Ammon's horn (tissue), 1 donor: ENCODE data around the gene GIMAP8.
"Not testable (repeated sequence)": the region's sequence is repeated elsewhere in the genome, so short reads cannot be mapped to it uniquely, and the experiment has no call there.

Experiments
- DNase-seq: peaks from one replicate; pipeline ENCODE4 v3.0.0-alpha.2; 2016; ENCODE audit warnings: low spot score

The GIMAP8 gene

DNA sequence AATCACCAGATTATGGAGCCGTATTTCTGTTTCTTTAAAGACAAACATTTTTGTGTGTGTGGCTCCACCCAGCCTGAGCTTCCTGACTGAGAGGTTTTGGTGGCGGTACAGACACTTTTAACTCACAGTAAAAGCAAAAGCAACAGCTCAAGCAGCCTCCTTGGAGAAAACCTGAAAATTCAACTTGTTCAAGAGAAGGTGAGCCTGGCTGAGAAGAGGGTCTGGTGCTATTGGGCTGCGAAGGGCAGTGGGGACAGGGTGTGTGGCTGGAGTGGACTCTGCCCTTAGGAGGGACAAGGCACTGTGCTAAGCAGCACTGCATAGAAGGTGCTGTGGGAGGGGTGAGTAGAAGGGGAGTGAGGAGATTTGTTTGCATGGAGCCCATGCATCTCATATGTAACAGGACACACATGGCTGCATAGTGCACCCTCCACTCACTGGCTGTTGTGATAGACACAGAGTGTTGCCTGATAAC, 64.4 kb downstream of the GIMAP8 start, which contains the start of gene GIMAP7:
Gene GIMAP7 (plus strand): TSS at position 125 of the 475 bp plus-strand sequence. CDS start 5,103 bp downstream, outside the sequence.
- DNase-seq = peak; percentile 17

DNA sequence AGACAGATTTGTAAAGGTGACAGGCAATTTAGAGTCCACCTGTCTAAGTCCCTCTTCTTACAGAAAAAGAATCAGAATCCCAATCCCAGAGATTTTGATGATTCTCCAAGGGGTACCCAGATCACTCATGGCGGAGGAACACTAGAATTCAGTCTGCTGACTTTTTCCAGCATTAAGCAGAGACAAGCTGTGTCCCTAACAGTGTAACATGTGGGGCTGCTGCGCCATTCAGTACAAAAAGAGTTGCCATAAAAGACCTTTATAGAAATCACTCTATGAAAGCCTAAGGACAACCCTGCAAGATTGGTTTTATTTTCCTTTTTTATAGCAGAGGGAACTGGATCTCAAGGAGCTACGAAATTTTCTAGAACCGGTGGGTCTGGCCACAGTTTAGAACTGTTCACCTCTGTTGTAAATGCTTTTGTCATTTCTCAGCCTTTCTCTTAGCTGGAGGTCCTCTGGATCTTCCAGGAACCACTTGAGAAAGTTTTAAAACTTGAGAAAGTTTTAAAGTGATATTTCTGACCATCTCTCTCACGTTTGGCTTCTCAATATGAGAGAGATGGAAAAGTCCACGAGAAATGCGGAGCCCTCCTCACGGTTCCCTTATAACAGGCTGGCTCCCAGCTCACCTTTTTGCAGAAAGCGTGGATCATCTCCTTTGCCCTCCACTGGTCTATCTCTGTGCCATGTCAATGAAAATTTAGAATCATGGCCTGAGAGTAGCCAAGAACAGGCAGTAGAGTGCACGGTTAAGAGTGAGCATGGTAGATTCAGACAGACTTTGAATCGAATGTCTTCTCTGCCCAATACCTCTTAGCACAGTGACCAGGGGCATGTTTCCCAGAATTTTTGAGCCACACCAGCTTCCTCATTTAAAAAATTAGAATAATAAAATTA, 65.1 kb downstream of the GIMAP8 start:
- no peak for DNase-seq

DNA sequence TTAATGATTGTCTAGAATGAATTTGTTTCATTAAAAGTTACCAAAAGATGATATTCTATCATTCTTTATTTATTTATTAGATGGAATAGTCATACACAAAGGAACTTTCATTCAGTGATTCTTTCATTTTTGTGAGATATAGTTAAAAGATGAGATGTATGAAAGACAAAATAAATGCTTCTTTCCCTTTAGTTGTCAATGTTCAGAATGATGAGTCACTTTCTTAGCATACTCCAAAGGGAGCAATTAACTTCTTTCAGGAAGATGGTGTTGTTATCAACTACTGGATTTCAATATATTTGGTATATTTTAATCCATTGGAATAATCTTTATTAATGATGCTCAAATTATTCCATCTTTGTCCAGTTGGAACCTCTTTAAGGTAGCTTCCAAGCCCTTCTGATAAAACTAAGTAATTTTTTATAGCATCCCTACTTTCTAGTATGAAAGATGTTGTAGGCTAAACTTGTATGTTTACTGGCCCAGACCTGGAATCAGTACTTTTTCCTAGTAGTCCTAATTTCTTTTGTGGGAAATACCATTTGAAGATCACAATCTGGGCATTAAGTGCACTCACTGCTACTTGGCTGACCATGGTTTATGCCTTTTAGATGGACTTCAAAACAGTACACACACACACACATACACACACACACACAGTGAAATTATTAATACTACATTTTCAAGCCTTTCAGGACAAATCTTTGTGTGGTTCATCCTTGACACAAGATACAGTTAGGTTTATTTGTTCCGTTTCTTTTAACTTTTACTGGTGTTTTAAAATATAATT, 66.7 kb downstream of the GIMAP8 start:
- DNase-seq = no peak

DNA sequence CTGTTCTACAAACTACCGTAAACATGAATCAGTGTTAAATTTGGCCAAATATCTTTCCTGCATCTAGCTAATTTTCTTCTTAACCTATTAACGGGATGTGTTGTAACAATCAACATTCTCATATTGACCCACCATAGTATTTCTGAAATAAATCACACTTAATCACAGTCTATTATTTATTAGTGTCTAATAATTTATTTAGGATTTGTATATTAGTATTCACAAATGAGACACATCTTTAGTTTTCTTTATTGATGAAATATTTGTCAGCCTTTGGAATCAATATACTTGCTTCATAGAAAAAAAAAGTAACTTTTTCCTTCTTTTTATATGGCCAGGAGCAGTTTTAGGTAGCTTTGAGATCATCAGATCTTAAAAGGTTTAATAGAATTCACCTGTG, 68.9 kb downstream of the GIMAP8 start:
- no peak for DNase-seq

DNA sequence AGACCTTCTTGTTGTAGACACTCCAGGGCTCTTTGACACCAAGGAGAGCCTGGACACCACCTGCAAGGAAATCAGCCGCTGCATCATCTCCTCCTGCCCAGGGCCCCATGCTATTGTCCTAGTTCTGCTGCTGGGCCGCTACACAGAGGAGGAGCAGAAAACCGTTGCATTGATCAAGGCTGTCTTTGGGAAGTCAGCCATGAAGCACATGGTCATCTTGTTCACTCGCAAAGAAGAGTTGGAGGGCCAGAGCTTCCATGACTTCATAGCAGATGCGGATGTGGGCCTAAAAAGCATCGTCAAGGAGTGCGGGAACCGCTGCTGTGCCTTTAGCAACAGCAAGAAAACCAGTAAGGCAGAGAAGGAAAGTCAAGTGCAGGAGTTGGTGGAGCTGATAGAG, 69.7 kb downstream of the GIMAP8 start:
- DNase-seq = no peak

DNA sequence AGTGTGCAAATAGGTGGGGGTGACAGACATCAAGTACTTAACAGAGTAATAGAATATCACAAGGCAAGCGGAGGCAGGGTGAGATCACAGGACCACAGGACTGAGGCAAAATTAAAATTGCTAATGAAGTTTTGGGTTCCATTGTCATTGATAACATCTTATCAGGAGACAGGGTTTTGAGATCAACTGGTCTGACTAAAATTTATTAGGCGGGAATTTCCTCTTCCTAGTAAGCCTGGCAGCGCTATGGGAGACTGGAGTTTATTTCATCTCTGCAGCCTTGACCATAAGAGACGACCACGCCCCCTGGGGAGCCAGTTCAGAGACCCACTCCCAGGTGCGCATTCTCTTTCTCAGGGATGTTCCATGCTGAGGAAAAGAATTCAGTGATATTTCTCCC, 72.5 kb downstream of the GIMAP8 start:
- not testable (repeated sequence) for DNase-seq

DNA sequence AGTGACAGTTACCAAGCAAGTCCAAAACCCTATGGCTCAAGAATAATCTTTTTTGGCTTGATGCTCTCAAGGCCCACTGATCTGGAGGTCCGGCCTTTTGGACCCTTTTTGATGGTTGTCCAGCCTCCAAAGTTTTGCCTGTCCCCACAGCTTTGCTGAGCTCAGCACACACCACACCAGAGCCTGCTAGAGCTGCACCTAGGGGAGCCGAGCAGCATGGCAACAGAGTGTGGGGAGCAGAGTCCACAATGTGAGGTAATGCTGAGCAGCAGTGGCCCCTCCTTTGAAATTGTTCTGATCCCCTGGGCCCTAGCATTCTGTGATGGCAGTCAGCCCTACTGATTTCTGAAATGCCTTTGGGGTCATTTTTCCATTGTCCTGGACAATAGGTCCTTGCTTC, 73.6 kb downstream of the GIMAP8 start:
- DNase-seq = no peak
